PFSK-1 (cell line): ENCODE data around the gene THEMIS.

Source experiments
- FOXP2 ChIP-seq: optimal IDR thresholded peaks from 2 replicates; pipeline ENCODE3; 2011; ENCODE audit warnings: borderline replicate concordance, control low read depth, inconsistent platforms; ENCODE audit not compliant: insufficient read depth; ENCODE audit errors: extremely low read length, extremely low read depth
- POLR2AphosphoS5 ChIP-seq: IDR thresholded peaks from 2 replicates; pipeline ENCODE4 v1.6.1; 2012; ENCODE audit warnings: low read depth, mild to moderate bottlenecking, control low read depth, low read length, moderate library complexity
- REST ChIP-seq, 2 experiments: IDR thresholded peaks; 2 replicates each; pipeline versions ENCODE4 v1.6.1 to v1.8.0; 2011 to 2012; ENCODE audit warnings: low read depth in 2 of 2, low read length in 2 of 2, control low read depth in 1 of 2, inconsistent platforms in 1 of 2, mild to moderate bottlenecking in 1 of 2, moderate library complexity in 1 of 2; ENCODE audit not compliant: insufficient read depth in 1 of 2
- SIN3A ChIP-seq: IDR thresholded peaks from 2 replicates; pipeline ENCODE4 v1.6.1; 2012; ENCODE audit warnings: mild to moderate bottlenecking, low read length, moderate library complexity, borderline replicate concordance; ENCODE audit not compliant: insufficient read depth
- TAF1 ChIP-seq: IDR thresholded peaks from 2 replicates; pipeline ENCODE4 v1.6.1; 2012; ENCODE audit warnings: low read length, control low read depth, borderline replicate concordance; ENCODE audit not compliant: insufficient read depth

- TF ChIP-seq POLR2AphosphoS5 (no peak), REST (IDR thresholded peaks at IDR 0.05; ENCODE audit: insufficient read depth in 1 of 2, low read depth in 2 of 2, low read length in 2 of 2) (no peak), SIN3A (no peak), TAF1 (no peak), FOXP2 (no peak)
Measured at GRCh38 chr6:127860723-127861122, 40.1 kb downstream of the THEMIS start.
